MM.1S (cell line): ENCODE results near the gene ARL2BP.
A peak's percentile ranks its signal among the peaks of the same experiment; 100 is the strongest.
"Not testable (repeated sequence)": the region's sequence is repeated elsewhere in the genome, so short reads cannot be mapped to it uniquely, and the experiment has no call there.

Experiments
- DNase-seq: peaks from one replicate; pipeline ENCODE4 v3.0.0-alpha.2; 2015
- H2AFZ ChIP-seq: fragments of 300-600 bp; sonication (generic); 2 replicates; pipeline ENCODE4 v1.6.0; 2016; ENCODE audit warnings: antibody characterized with exemption, low read length
- H3F3A ChIP-seq: fragments of 300-600 bp; sonication (generic); 2 replicates; pipeline ENCODE4 v1.6.1; 2016; ENCODE audit warnings: mild to moderate bottlenecking, antibody characterized with exemption, low read length, moderate library complexity, mixed read lengths; ENCODE audit not compliant: insufficient read depth
- H3K27ac ChIP-seq: fragments of 300-600 bp; sonication (generic); 2 replicates; pipeline ENCODE4 v1.5.1; 2016; ENCODE audit warnings: mild to moderate bottlenecking, low read length
- H3K27me3 ChIP-seq: fragments of 300-600 bp; sonication (generic); replicated peaks from 2 replicates; pipeline ENCODE4 v1.6.0; 2016; ENCODE audit warnings: low read length; ENCODE audit not compliant: insufficient read depth
- H3K36me3 ChIP-seq: fragments of 300-600 bp; sonication (generic); replicated peaks from 2 replicates; pipeline ENCODE4 v1.6.1; 2016; ENCODE audit warnings: mild to moderate bottlenecking, low read length, mixed read lengths; ENCODE audit not compliant: insufficient read depth
- H3K4me1 ChIP-seq: fragments of 300-600 bp; sonication (generic); 2 replicates; pipeline ENCODE4 v1.6.1; 2016; ENCODE audit warnings: low read length, mixed read lengths
- H3K4me2 ChIP-seq: fragments of 300-600 bp; sonication (generic); 2 replicates; pipeline ENCODE4 v1.6.0; 2016; ENCODE audit warnings: low read depth, low read length
- H3K4me3 ChIP-seq: fragments of 300-600 bp; sonication (generic); 2 replicates; pipeline ENCODE4 v1.5.1; 2016; ENCODE audit warnings: low read length, mixed read lengths
- H3K79me2 ChIP-seq: fragments of 300-600 bp; sonication (generic); 2 replicates; pipeline ENCODE4 v1.6.1; 2016; ENCODE audit warnings: mixed run types, low read length, mixed read lengths
- H3K9ac ChIP-seq: fragments of 300-600 bp; sonication (generic); 2 replicates; pipeline ENCODE4 v1.6.1; 2016; ENCODE audit warnings: low read length, mixed read lengths
- H3K9me2 ChIP-seq: fragments of 300-600 bp; sonication (generic); replicated peaks from 2 replicates; pipeline ENCODE4 v1.6.1; 2016; ENCODE audit warnings: mild to moderate bottlenecking, low read length, mixed read lengths; ENCODE audit not compliant: insufficient read depth
- H3K9me3 ChIP-seq: fragments of 300-600 bp; sonication (generic); replicated peaks from 2 replicates; pipeline ENCODE4 v1.6.1; 2016; ENCODE audit warnings: mild to moderate bottlenecking, low read length, mixed read lengths; ENCODE audit not compliant: insufficient read depth
- H4K20me1 ChIP-seq: fragments of 300-600 bp; sonication (generic); 2 replicates; pipeline ENCODE4 v1.6.1; 2016; ENCODE audit warnings: mild to moderate bottlenecking, low read length, moderate library complexity, mixed read lengths; ENCODE audit not compliant: insufficient read depth
- CTCF ChIP-seq: fragments of 300-600 bp; sonication (generic); IDR thresholded peaks from 2 replicates; pipeline ENCODE4 v1.5.1; 2016; ENCODE audit warnings: antibody characterized with exemption, low read length, mixed read lengths
- EZH2 ChIP-seq: fragments of 300-600 bp; sonication (generic); optimal IDR thresholded peaks from 2 replicates; pipeline ENCODE3; 2017; ENCODE audit warnings: low read depth, mild to moderate bottlenecking, antibody characterized with exemption, low read length, mixed read lengths
- EZH2phosphoT487 ChIP-seq: fragments of 300-600 bp; sonication (generic); IDR thresholded peaks from 2 replicates; pipeline ENCODE4 v1.6.1; 2018; ENCODE audit warnings: antibody characterized with exemption, low read length

The ARL2BP gene

DNA sequence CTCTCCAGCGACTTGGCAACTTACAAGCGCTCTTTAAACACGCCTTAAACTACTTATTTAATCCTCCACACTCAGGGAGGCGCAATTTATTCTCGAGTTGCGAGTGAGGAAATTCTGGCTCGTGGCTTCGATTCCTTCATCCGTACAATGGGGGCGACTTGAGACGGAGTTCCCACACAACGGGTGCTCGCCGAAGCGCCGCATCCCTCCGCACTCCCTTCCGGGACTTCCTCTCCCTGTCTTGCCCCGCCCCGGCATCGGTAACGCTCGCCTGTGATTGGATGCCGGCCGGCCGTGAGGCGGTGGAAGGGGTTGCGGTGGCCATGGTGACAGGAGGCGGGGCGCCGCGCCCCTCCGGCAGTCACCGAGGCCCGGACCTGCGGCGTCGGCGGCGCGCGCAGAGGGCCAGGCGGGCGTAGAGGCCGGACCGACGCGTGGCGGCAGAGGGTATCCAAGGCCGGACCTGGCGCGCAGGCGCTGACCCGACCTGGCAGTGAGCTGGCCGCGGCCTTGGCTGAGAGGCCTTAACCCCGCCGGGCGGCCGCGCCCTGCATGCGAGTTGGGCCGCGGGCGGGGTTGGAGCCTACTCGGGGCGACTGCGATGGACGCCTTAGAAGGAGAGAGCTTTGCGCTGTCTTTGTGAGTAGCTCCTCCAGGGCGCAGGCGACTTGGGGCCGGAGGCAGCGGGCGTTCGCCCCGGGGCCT lies at the start of gene ARL2BP:
TSS of gene ARL2BP (plus strand) at position 493 of the 705 bp plus-strand sequence. CDS start at position 602, 109 bp downstream.
- H3K9ac ChIP-seq = peak within 1 kb of the TSS; percentile 88
- no peaks in the 10 kb centered on the region for H3K9me3 ChIP-seq
- peak; percentile 97 for DNase-seq
- H3K27ac ChIP-seq = peak within 1 kb of the TSS; percentile 85
- peak within 1 kb of the TSS; percentile 76 for H3K4me2 ChIP-seq
- H3K79me2 ChIP-seq = peaks cover 8% of the 10 kb centered on the region
- TF ChIP-seq EZH2 (no peak), CTCF (peak; percentile 16; the same call in 1 of the 2 replicates), EZH2phosphoT487 (no peak)
- no peaks in the 10 kb centered on the region for H4K20me1 ChIP-seq
- peaks cover 7% of the 10 kb centered on the region for H3K4me1 ChIP-seq
- H3K4me3 ChIP-seq = peak within 1 kb of the TSS; percentile 72
- peaks cover 16% of the 10 kb centered on the region for H3F3A ChIP-seq
- no peaks in the 10 kb centered on the region for H3K9me2 ChIP-seq
- no peaks in the 10 kb centered on the region for H3K36me3 ChIP-seq
- peak within 1 kb of the TSS; percentile 79 for H2AFZ ChIP-seq
- H3K27me3 ChIP-seq = no peaks in the 10 kb centered on the region

DNA sequence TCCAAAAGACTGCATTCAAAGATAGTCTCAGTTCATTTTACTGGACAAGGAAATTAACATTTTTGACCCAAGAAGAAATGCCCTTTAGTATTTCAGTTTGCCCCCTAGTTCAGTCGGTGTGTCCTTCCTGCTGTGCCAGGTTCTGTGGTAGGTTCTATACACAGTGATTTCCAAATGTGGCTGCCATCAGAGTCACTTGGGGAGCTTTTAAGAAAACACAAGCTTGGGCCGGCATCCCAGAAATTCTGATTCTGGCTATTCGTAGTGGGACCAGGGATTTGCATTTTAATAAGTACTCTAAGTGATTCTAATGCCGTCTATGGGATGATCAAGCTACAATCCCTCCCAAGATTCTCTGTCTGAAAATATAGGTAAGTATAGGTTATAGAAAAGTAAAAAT lies 48.8 kb upstream of the ARL2BP start:
- Histone ChIP-seq H3K27ac (no peak overlapping the region), H3K4me2 (no peak overlapping the region), H4K20me1 (no peaks in the 10 kb centered on the region), H3K9me2 (no peaks in the 10 kb centered on the region), H3K9ac (no peak overlapping the region), H3K36me3 (no peaks in the 10 kb centered on the region), H2AFZ (no peak overlapping the region), H3K9me3 (no peaks in the 10 kb centered on the region), H3K27me3 (no peaks in the 10 kb centered on the region), H3K4me1 (peaks cover 22% of the 10 kb centered on the region; the same call in 1 of the 2 replicates), H3F3A (peaks cover 8% of the 10 kb centered on the region; the same call in 1 of the 2 replicates), H3K79me2 (peaks cover 55% of the 10 kb centered on the region), H3K4me3 (no peak overlapping the region)
- no peak for DNase-seq
- TF ChIP-seq EZH2phosphoT487 (no peak), EZH2 (no peak), CTCF (no peak)

DNA sequence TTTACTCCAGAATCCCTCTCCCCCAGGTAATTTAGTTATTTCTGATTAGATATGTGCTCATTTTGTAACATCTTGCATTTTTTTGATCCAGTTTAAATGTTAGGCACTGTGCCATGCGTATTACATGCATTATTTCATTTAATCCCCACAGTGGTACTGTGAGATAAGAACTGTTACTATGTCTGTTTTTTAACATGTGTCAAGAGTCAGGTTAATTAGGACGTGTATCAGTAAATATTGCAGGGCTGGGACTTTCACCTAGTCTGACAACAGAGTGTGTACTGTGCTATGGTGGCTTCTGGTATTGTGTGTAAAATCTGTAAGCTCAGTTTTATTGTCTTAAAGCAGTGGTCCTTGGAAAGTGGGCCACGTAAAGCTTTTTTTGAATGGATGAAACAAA lies 48.3 kb upstream of the ARL2BP start:
- TF ChIP-seq EZH2phosphoT487 (no peak), EZH2 (no peak), CTCF (no peak)
- H3K4me1 ChIP-seq = peaks cover 20% of the 10 kb centered on the region; the same call in 1 of the 2 replicates
- peaks cover 50% of the 10 kb centered on the region for H3K79me2 ChIP-seq
- no peaks in the 10 kb centered on the region for H3K9me3 ChIP-seq
- H3K4me2 ChIP-seq = no peak overlapping the region
- no peak overlapping the region for H3K9ac ChIP-seq
- no peak overlapping the region for H3K4me3 ChIP-seq
- no peaks in the 10 kb centered on the region for H4K20me1 ChIP-seq
- no peak overlapping the region for H3K27ac ChIP-seq
- no peaks in the 10 kb centered on the region for H3K27me3 ChIP-seq
- DNase-seq = no peak
- H3K36me3 ChIP-seq = no peaks in the 10 kb centered on the region
- H2AFZ ChIP-seq = no peak overlapping the region
- H3F3A ChIP-seq = peaks cover 8% of the 10 kb centered on the region; the same call in 1 of the 2 replicates
- H3K9me2 ChIP-seq = no peaks in the 10 kb centered on the region

DNA sequence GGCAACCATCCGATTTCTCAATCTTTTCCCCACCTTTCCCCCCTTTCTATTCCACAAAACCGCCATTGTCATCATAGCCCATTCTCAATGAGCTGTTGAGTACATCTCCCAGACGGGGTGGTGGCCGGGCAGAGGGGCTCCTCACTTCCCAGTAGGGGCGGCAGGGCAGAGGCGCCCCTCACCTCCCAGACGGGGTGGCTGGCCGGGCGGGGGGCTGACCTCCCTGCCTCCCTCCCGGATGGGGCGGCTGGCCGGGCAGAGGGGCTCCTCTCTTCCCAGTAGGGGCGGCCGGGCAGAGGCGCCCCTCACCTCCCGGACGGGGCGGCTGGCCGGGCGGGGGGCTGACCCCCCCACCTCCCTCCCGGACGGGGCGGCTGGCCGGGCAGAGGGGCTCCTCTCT lies 44.7 kb upstream of the ARL2BP start:
- not testable (repeated sequence) for H4K20me1 ChIP-seq, DNase-seq, H3F3A ChIP-seq, H3K27me3 ChIP-seq, H3K9me2 ChIP-seq, H2AFZ ChIP-seq, H3K4me2 ChIP-seq, H3K9ac ChIP-seq, H3K4me1 ChIP-seq, H3K4me3 ChIP-seq, H3K36me3 ChIP-seq, H3K27ac ChIP-seq, H3K9me3 ChIP-seq
- H3K79me2 ChIP-seq = peaks cover 20% of the 10 kb centered on the region

DNA sequence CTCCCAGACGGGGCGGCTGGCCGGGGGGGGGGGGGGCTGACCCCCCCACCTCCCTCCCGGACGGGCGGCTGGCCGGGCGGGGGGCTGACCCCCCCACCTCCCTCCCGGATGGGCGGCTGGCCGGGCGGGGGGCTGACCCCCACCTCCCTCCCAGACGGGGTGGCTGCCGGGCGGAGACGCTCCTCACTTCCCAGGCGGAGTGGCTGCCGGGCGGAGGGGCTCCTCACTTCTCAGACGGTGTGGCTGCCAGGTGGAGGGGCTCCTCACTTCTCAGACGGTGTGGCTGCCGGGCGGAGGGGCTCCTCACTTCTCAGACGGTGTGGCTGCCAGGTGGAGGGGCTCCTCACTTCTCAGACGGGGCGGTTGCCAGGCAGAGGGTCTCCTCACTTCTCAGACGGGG lies 44.1 kb upstream of the ARL2BP start:
- not testable (repeated sequence) for H3K9ac ChIP-seq, H3F3A ChIP-seq, H3K27me3 ChIP-seq, H3K4me1 ChIP-seq, H3K4me2 ChIP-seq, H3K36me3 ChIP-seq, H2AFZ ChIP-seq, H3K9me2 ChIP-seq, DNase-seq, H3K9me3 ChIP-seq, H3K27ac ChIP-seq, H4K20me1 ChIP-seq, H3K4me3 ChIP-seq
- H3K79me2 ChIP-seq = peaks cover 17% of the 10 kb centered on the region
